ENCODE data around the gene SERPINB4.

GRCh38 chr18:63588909-63589308, 55.1 kb downstream of the SERPINB4 start:
- TF ChIP-seq CTCF (IDR thresholded peaks at IDR 0.05; ENCODE audit: insufficient read depth, low read length) (no peak), GABPA (IDR thresholded peaks at IDR 0.05; ENCODE audit: low read depth) (no peak), REST (IDR thresholded peaks at IDR 0.05; ENCODE audit: insufficient replicate concordance, low read depth) (no peak), POLR2AphosphoS5 (IDR thresholded peaks at IDR 0.05; ENCODE audit: low read depth) (no peak)

Data from HL-60 (cell line).